Measurements from ENCODE around the gene ABTB2. TPM values are rescaled to one million over a fixed set of nuclear protein-coding genes. Genes with fewer than 3 reads are reported as not detected.

Gene ABTB2
- polyA plus RNA-seq, 1 donor from 2014 or later = 0.68 TPM

- H3K4me2 ChIP-seq (ENCODE audit: low read length) = peak within 1 kb of the TSS; percentile 91
- H3K27me3 ChIP-seq (ENCODE audit: insufficient read depth, low read depth, low read length) = no peaks in the 10 kb centered on the region
- H3K79me2 ChIP-seq (replicated peaks; ENCODE audit: insufficient read depth, low read length) = peaks cover 15% of the 10 kb centered on the region
- no peaks in the 10 kb centered on the region for H3K9me3 ChIP-seq (ENCODE audit: low read length)
- H3K27ac ChIP-seq (ENCODE audit: low read length) = peak within 1 kb of the TSS; percentile 82
- no peaks in the 10 kb centered on the region for H3K9me2 ChIP-seq (ENCODE audit: insufficient read depth, low read length)
- H4K20me1 ChIP-seq (ENCODE audit: insufficient read depth) = no peaks in the 10 kb centered on the region
- peak; percentile 66 for TF ChIP-seq TAF1 (IDR thresholded peaks at IDR 0.05; ENCODE audit: low read depth)
- peak; percentile 58 for TF ChIP-seq CTCF (IDR thresholded peaks at IDR 0.05; ENCODE audit: poor library complexity, severe bottlenecking)
- no peak for TF ChIP-seq EZH2 (IDR thresholded peaks at IDR 0.05; ENCODE audit: borderline replicate concordance, insufficient read depth, low read length, poor library complexity, severe bottlenecking)
- peak; percentile 49 for TF ChIP-seq RAD21 (conservative IDR thresholded peaks at IDR 0.05)
- TF ChIP-seq EP300 (conservative IDR thresholded peaks at IDR 0.05; ENCODE audit: poor library complexity, severe bottlenecking) = peak; percentile 49
- TF ChIP-seq SMC3 (conservative IDR thresholded peaks at IDR 0.05; ENCODE audit: poor library complexity) = peak; percentile 65
- TF ChIP-seq REST (IDR thresholded peaks at IDR 0.05; ENCODE audit: borderline replicate concordance) = peak; percentile 85
- TF ChIP-seq POLR2AphosphoS5 (IDR thresholded peaks at IDR 0.05) = peak; percentile 96
- peak; percentile 100 for TF ChIP-seq MXI1 (conservative IDR thresholded peaks at IDR 0.05; ENCODE audit: poor library complexity, severe bottlenecking)
- H3K4me3 ChIP-seq (ENCODE audit: low read length) = peak within 1 kb of the TSS; percentile 82
- peak within 1 kb of the TSS; percentile 81 for H3K9ac ChIP-seq (ENCODE audit: low read length)
- peak within 1 kb of the TSS; percentile 58 for H2AFZ ChIP-seq (ENCODE audit: low read depth, low read length)
- H3F3A ChIP-seq (ENCODE audit: insufficient read depth, low read length, poor library complexity, severe bottlenecking) = peaks cover 8% of the 10 kb centered on the region
- H3K36me3 ChIP-seq (ENCODE audit: insufficient read depth, low read length) = peaks cover 7% of the 10 kb centered on the region
Measured at GRCh38 chr11:34105079-34105956, 252.5 kb downstream of the ABTB2 start, which contains the start of gene NAT10. Gene NAT10, plus strand, starts transcription at chr11:34105629. Its CDS starts 2,597 bp downstream, at chr11:34108226.

GRCh38 chr11:34104680-34105078 is 253.1 kb downstream of the ABTB2 start:
- H3K36me3 ChIP-seq (ENCODE audit: insufficient read depth, low read length) = peaks cover 8% of the 10 kb centered on the region
- H3K9me3 ChIP-seq (ENCODE audit: low read length) = no peaks in the 10 kb centered on the region
- peak overlapping the region; percentile 82 for H3K27ac ChIP-seq (ENCODE audit: low read length)
- H3K4me2 ChIP-seq (ENCODE audit: low read length) = peak overlapping the region; percentile 91
- H3K9ac ChIP-seq (ENCODE audit: low read length) = peak overlapping the region; percentile 81
- H3K4me3 ChIP-seq (ENCODE audit: low read length) = peak overlapping the region; percentile 82
- H3K27me3 ChIP-seq (ENCODE audit: insufficient read depth, low read depth, low read length) = no peaks in the 10 kb centered on the region
- peak overlapping the region; percentile 58 for H2AFZ ChIP-seq (ENCODE audit: low read depth, low read length)
- H3K9me2 ChIP-seq (ENCODE audit: insufficient read depth, low read length) = no peaks in the 10 kb centered on the region
- no peak for TF ChIP-seq EP300 (conservative IDR thresholded peaks at IDR 0.05; ENCODE audit: poor library complexity, severe bottlenecking)
- no peak for TF ChIP-seq EZH2 (IDR thresholded peaks at IDR 0.05; ENCODE audit: borderline replicate concordance, insufficient read depth, low read length, poor library complexity, severe bottlenecking)
- TF ChIP-seq SMC3 (conservative IDR thresholded peaks at IDR 0.05; ENCODE audit: poor library complexity) = no peak
- no peak for TF ChIP-seq RAD21 (conservative IDR thresholded peaks at IDR 0.05)
- no peak for TF ChIP-seq MXI1 (conservative IDR thresholded peaks at IDR 0.05; ENCODE audit: poor library complexity, severe bottlenecking)
- no peak for TF ChIP-seq TAF1 (IDR thresholded peaks at IDR 0.05; ENCODE audit: low read depth)
- no peak for TF ChIP-seq POLR2AphosphoS5 (IDR thresholded peaks at IDR 0.05)
- no peak for TF ChIP-seq REST (IDR thresholded peaks at IDR 0.05; ENCODE audit: borderline replicate concordance)
- TF ChIP-seq CTCF (IDR thresholded peaks at IDR 0.05; ENCODE audit: poor library complexity, severe bottlenecking) = no peak
- peaks cover 8% of the 10 kb centered on the region for H3F3A ChIP-seq (ENCODE audit: insufficient read depth, low read length, poor library complexity, severe bottlenecking)
- H4K20me1 ChIP-seq (ENCODE audit: insufficient read depth) = no peaks in the 10 kb centered on the region
- H3K79me2 ChIP-seq (replicated peaks; ENCODE audit: insufficient read depth, low read length) = peaks cover 15% of the 10 kb centered on the region

Measured in neural cell (in vitro differentiated cells).